ENCODE measurements around the gene PCDH11Y.
"Not testable (repeated sequence)": the region's sequence is repeated elsewhere in the genome, so short reads cannot be mapped to it uniquely, and the experiment has no call there.

GRCh38 chrY:5002476-5003184 is 2.5 kb downstream of the PCDH11Y start:
- TF ChIP-seq CTCF, POLR2A (IDR thresholded peaks at IDR 0.05): not testable (repeated sequence)
